ENCODE data around the gene MTMR1.

DNA sequence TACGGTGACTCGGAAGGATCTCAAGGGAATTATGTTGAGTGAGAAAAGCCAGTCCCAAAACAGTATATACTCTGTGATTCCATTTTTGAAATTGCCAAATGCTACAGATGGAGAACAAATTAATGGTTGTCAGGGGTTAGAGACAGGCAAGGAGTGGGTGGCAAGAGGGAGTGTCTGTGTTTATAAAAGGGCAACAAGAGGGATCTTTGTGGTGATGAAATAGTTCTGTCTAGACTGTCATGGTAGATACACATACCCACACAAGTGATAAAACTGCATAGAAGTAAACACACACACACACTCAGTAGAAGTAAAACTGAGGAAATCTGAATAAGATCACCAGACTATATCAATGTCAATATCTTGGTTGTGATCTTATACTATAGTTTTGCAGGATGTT lies 112.5 kb downstream of the MTMR1 start:
- TF ChIP-seq, protein P1, sequence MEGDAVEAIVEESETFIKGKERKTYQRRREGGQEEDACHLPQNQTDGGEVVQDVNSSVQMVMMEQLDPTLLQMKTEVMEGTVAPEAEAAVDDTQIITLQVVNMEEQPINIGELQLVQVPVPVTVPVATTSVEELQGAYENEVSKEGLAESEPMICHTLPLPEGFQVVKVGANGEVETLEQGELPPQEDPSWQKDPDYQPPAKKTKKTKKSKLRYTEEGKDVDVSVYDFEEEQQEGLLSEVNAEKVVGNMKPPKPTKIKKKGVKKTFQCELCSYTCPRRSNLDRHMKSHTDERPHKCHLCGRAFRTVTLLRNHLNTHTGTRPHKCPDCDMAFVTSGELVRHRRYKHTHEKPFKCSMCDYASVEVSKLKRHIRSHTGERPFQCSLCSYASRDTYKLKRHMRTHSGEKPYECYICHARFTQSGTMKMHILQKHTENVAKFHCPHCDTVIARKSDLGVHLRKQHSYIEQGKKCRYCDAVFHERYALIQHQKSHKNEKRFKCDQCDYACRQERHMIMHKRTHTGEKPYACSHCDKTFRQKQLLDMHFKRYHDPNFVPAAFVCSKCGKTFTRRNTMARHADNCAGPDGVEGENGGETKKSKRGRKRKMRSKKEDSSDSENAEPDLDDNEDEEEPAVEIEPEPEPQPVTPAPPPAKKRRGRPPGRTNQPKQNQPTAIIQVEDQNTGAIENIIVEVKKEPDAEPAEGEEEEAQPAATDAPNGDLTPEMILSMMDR (IDR thresholded peaks at IDR 0.05; ENCODE audit: low read length): no peak
- no peak for TF ChIP-seq EZH2 (optimal IDR thresholded peaks at IDR 0.05; ENCODE audit: low read depth, low read length)
